Measurements from ENCODE around the gene RASSF10.

Gene RASSF10

GRCh38 chr11:12963792-12964536 is 45.2 kb upstream of the RASSF10 start:
- peak; percentile 80 for ATAC-seq (ENCODE audit: low read depth)
- peak; percentile 92 for TF ChIP-seq CTCF (IDR thresholded peaks at IDR 0.05; ENCODE audit: poor library complexity, severe bottlenecking)

GRCh38 chr11:12964650-12965049 is 44.5 kb upstream of the RASSF10 start:
- peaks cover 18% of the 10 kb centered on the region for H3K4me1 ChIP-seq (ENCODE audit: insufficient read depth, poor library complexity, severe bottlenecking)
- no peak overlapping the region for H3K27ac ChIP-seq (ENCODE audit: poor library complexity, severe bottlenecking)
- H3K4me3 ChIP-seq (ENCODE audit: severe bottlenecking): no peak overlapping the region
- DNase-seq (ENCODE audit: low spot score) (no peak), ATAC-seq (ENCODE audit: low read depth) (no peak)
- no peaks in the 10 kb centered on the region for H3K9me3 ChIP-seq (ENCODE audit: severe bottlenecking)
- H3K27me3 ChIP-seq (ENCODE audit: insufficient read depth, poor library complexity, severe bottlenecking): no peaks in the 10 kb centered on the region
- no peaks in the 10 kb centered on the region for H3K36me3 ChIP-seq (ENCODE audit: low read depth)
- TF ChIP-seq CTCF (IDR thresholded peaks at IDR 0.05; ENCODE audit: poor library complexity, severe bottlenecking): no peak

More at GRCh38 chr11:12963792-12964536, 45.2 kb upstream of the RASSF10 start:
- no peak for DNase-seq (ENCODE audit: low spot score)
- Histone ChIP-seq H3K27me3 (ENCODE audit: insufficient read depth, poor library complexity, severe bottlenecking) (no peaks in the 10 kb centered on the region), H3K4me1 (ENCODE audit: insufficient read depth, poor library complexity, severe bottlenecking) (peaks cover 16% of the 10 kb centered on the region), H3K27ac (ENCODE audit: poor library complexity, severe bottlenecking) (no peak overlapping the region), H3K4me3 (ENCODE audit: severe bottlenecking) (no peak overlapping the region), H3K9me3 (ENCODE audit: severe bottlenecking) (no peaks in the 10 kb centered on the region), H3K36me3 (ENCODE audit: low read depth) (no peaks in the 10 kb centered on the region)

- ATAC-seq (ENCODE audit: low read depth): no peak
- TF ChIP-seq CTCF (IDR thresholded peaks at IDR 0.05; ENCODE audit: poor library complexity, severe bottlenecking): no peak
- Histone ChIP-seq H3K4me1 (ENCODE audit: insufficient read depth, poor library complexity, severe bottlenecking) (peaks cover 18% of the 10 kb centered on the region), H3K36me3 (ENCODE audit: low read depth) (no peaks in the 10 kb centered on the region), H3K9me3 (ENCODE audit: severe bottlenecking) (no peaks in the 10 kb centered on the region), H3K27me3 (ENCODE audit: insufficient read depth, poor library complexity, severe bottlenecking) (no peaks in the 10 kb centered on the region), H3K4me3 (ENCODE audit: severe bottlenecking) (no peak overlapping the region), H3K27ac (ENCODE audit: poor library complexity, severe bottlenecking) (no peak overlapping the region)
- no peak for DNase-seq (ENCODE audit: low spot score)
Measured at GRCh38 chr11:12966002-12966401, 43.1 kb upstream of the RASSF10 start.

GRCh38 chr11:12968101-12968500 is 41.0 kb upstream of the RASSF10 start:
- Histone ChIP-seq H3K27me3 (ENCODE audit: insufficient read depth, poor library complexity, severe bottlenecking) (no peaks in the 10 kb centered on the region), H3K4me3 (ENCODE audit: severe bottlenecking) (no peak overlapping the region), H3K36me3 (ENCODE audit: low read depth) (no peaks in the 10 kb centered on the region), H3K4me1 (ENCODE audit: insufficient read depth, poor library complexity, severe bottlenecking) (peaks cover 18% of the 10 kb centered on the region), H3K27ac (ENCODE audit: poor library complexity, severe bottlenecking) (peak overlapping the region; percentile 54), H3K9me3 (ENCODE audit: severe bottlenecking) (no peaks in the 10 kb centered on the region)
- no peak for DNase-seq (ENCODE audit: low spot score)
- peak; percentile 80 for ATAC-seq (ENCODE audit: low read depth)
- no peak for TF ChIP-seq CTCF (IDR thresholded peaks at IDR 0.05; ENCODE audit: poor library complexity, severe bottlenecking)

GRCh38 chr11:12968826-12969225 is 40.3 kb upstream of the RASSF10 start:
- H3K36me3 ChIP-seq (ENCODE audit: low read depth): no peaks in the 10 kb centered on the region
- H3K27ac ChIP-seq (ENCODE audit: poor library complexity, severe bottlenecking): peak overlapping the region; percentile 54
- no peaks in the 10 kb centered on the region for H3K9me3 ChIP-seq (ENCODE audit: severe bottlenecking)
- H3K4me3 ChIP-seq (ENCODE audit: severe bottlenecking): no peak overlapping the region
- no peak for TF ChIP-seq CTCF (IDR thresholded peaks at IDR 0.05; ENCODE audit: poor library complexity, severe bottlenecking)
- no peak for ATAC-seq (ENCODE audit: low read depth)
- H3K27me3 ChIP-seq (ENCODE audit: insufficient read depth, poor library complexity, severe bottlenecking): no peaks in the 10 kb centered on the region
- peaks cover 18% of the 10 kb centered on the region for H3K4me1 ChIP-seq (ENCODE audit: insufficient read depth, poor library complexity, severe bottlenecking)
- DNase-seq (ENCODE audit: low spot score): no peak

All from RWPE2 (cell line).